ENCODE data around the gene CHD9.

CHD9 gene

DNA sequence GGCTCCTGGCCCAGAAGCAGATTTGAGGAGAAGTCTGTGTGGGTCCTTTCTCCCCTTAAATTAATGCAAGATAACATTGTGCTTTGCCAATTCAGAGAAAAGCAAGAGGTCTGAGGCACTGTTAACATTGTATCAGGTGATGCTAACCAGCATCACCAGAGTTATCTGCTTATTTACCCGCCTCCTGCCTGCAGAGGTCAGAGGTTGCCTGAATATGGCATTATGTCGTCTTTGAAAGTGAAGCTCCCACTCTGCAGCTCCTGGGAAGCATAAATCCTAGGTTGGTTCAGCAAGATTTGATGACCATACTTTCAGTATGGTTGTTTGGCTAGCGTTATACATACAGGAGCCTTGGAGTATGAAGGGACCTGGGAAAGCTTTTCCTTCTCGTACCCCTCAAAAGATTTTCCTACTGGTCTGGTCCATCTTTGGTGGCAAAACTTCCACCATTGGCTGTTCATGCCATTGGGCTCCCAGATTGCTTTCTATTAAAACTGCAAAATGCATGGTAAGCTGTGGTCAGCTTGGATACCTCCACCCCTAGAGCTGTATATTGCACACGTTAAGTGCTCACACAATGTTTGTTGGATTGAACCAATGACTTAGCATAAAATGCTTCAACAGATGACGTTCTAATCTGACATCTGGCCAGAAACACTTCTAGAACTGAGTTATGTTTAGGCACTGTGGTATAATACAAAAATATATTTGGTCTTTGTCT lies 24.1 kb downstream of the CHD9 start:
- no peak for DNase-seq

DNA sequence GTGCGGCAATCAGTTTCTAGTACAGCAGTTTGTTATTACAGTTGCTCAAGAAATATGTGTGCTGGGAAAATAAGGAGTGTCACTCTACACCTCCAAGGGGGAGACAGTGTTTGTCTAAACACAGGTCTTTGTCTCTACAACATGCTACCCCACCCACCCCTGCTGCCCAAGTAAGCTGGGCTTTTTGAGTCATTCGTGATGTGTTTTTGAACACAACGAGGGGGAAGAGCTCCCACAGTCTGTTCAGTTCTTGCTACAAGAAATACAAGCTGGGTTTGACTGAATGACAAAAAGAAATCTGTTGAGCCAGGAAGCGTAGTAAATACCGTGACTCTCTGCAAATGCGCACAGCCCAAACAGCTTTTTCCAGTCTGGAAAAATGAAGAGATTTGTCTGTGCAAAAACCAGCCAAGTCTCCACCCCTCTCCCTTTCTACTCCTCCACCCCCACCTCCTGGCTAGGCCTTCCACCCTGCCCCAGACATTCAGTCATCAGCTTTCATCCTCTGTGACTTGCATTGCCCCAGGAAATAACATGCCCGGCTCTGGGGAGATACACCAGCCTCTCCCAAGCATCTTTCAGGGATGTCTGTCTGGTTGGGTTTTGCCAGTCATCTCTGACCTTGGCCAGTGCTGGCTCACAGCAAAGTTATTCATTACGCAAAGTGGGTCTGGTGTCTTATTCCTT lies 25.7 kb downstream of the CHD9 start:
- peak; percentile 92 for DNase-seq

DNA sequence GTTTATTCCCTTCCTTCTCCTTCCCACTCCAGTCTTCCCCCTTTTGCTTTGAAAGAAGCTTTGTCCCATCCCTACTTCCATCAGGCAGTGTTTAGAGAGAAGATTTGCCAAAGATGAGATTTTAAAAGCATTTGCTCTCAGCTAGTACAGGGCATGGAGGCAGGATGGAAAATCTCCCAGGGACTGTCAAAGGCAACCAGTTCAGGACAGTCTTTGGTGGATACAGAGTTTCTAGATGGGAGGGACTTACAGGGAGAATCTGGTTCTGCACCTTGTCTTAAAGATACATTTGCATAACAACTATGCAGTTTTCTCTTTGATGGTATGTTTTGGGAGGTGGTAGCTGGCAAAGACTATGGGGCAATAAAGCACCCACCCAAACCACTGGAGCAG lies 26.2 kb downstream of the CHD9 start:
- no peak for DNase-seq

DNA sequence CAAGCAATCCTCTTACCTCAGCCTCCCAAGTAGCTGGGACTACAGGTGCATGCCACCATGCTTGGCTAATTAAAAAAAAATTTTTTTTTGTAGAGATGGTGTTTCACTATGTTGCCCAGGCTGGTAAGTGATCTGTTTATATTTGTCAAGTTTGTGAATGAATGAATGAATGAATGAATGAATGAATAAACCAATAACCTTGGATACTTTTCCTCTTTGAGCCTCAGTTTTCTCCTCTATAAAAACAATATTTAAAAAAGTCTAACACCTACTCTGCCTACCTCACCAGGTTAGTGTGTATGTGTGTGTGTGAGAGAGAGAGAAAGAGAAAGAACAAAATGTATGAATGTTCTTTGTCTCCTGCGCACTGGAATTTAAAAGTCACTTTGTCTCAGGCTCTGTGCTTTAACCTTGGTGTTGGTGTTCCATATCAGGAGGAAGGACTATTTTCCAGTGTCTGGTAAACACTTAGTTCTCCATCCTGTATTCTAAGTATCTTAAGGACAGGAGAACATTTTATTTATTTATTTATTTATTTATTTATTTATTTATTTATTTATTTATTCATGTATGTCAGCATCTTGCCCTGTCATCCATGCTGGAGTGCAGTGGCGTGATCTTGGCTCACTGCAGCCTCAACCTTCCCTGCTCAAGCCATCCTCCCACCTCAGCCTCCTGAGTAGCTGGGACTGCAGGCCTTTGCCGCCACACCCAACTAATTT lies 27.1 kb downstream of the CHD9 start:
- DNase-seq, result no peak

DNA sequence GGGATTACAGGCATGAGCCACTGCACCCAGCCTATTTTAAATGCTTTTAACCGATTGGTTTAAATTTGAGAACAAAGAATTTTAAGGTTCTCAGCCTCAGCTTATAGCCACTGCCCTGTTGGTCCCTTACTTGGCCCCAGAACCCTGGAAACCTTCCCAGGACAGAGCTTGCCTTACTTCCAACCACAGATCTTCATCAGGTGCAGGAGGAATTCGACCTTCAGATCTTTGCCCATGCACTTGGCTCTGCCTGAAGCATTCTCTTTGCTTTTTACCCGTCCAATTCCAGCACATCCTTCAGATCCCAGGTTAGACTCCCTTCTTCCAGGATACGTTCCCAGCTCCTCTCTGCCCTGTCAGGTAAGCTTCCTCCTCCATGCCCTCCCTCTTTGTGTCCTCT lies 27.7 kb downstream of the CHD9 start:
- DNase-seq, result no peak

DNA sequence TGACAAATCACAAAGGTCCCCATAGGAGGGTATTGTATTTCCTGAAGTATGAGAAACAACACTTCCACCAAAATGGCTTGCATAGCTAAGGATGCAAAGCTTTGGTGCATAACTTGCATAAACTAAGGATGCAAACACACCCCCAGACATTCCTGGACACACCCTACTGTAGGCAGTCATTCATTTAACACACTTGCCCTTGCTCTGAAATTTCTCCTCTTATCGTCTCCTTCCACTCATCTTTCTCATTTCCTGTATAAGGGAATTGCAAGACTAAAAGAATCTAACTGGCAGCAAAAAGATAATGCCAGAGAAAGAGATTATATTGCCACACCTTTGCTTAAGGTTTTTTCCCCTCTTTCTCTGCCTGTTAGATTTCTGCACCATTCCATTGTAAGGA lies 28.3 kb downstream of the CHD9 start:
- DNase-seq, result no peak

GRCh38 chr16:53084141-53084541 lies 29.4 kb downstream of the CHD9 start:
- no peak for DNase-seq

GRCh38 chr16:53084746-53085334 lies 30.0 kb downstream of the CHD9 start:
- DNase-seq, result no peak

GRCh38 chr16:53085369-53085843 lies 30.6 kb downstream of the CHD9 start:
- peak; percentile 36 for DNase-seq

DNA sequence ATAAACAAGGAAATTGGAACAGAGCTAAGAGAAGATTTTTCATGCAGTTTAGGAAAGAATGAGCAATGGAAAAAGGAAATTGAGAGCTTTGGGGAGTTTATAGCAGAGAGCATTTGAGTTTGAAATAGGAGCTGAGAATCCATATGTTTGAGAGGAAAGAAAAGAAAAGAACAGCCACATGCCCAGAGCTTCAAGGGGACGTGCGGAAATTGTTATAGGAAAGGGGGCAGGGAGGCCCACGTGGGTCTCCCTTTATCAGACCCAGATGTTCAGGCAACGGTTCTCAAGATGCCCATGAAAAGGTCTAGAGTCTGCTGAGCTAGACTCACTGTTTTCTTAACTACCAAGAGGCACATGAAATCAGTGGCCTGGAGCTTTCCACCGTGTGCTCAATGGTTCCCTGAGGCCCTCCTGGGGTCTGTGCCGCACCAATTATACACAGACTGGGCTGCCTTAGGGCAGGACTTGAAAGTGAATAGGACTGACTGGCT lies 31.2 kb downstream of the CHD9 start:
- DNase-seq, result peak; percentile 84

DNA sequence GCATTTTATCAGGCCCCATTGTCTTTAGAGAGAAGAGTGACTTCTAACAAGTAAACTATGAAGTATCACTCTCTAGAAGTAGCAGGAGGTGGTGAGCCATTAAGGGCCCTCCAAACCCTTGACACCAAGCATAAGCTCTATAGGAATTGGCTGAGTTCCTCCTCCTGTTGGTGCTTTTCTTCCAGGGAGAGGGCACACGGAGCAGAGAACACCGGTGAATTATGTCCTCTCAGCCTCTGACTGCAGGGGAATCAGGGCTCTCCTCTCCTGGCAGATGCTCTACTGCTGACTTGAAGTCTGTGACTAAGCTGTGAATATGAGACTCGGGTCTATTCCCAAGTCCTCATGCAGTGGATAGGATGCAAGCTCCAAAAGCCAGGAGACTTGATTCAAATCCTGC lies 32.3 kb downstream of the CHD9 start:
- DNase-seq, result no peak

- DNase-seq, result peak; percentile 79
Observed at GRCh38 chr16:53089434-53090285, 34.9 kb downstream of the CHD9 start.

- DNase-seq, result no peak
Observed at GRCh38 chr16:53090286-53090590, 35.4 kb downstream of the CHD9 start.

- DNase-seq, result peak; percentile 99
Observed at GRCh38 chr16:53090591-53091411, 36.0 kb downstream of the CHD9 start.

DNA sequence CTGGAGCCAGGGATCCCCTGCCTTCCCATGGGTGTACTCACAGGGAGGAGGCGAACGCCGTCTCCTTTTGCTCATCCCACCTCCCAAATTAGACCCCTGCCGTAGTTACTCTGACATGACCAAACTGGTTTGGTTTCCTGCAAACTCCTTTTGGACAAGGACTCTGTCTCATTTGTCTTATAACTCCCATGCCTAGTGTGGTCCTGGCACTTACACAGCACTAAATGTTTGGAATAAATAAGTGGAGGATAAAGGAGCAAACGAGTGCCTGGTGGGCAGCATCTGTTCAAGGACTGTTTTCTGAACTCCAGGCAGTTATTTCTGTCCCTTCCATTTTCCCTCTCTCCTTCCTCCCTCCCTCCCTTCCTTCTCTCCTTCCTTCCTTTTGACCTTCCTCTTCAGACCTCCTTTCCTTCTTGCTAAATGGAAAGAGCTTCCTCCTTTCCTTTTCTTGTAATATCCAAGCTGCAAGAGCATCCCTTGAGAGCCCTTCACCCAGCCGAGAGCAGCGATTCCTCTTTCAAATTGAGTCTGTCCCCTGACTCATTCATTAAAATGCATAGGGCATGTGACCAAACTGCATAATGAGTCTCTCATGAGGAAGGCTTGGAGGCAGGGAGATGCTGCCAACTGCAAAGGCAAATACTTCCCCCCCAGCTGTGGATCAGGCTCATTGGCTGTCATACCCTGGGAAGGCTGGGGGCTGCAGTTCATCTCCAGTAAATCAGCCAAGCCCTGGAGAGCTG lies 36.8 kb downstream of the CHD9 start:
- peak; percentile 90 for DNase-seq

- DNase-seq, result no peak
Observed at GRCh38 chr16:53092284-53092683, 37.5 kb downstream of the CHD9 start.

DNA sequence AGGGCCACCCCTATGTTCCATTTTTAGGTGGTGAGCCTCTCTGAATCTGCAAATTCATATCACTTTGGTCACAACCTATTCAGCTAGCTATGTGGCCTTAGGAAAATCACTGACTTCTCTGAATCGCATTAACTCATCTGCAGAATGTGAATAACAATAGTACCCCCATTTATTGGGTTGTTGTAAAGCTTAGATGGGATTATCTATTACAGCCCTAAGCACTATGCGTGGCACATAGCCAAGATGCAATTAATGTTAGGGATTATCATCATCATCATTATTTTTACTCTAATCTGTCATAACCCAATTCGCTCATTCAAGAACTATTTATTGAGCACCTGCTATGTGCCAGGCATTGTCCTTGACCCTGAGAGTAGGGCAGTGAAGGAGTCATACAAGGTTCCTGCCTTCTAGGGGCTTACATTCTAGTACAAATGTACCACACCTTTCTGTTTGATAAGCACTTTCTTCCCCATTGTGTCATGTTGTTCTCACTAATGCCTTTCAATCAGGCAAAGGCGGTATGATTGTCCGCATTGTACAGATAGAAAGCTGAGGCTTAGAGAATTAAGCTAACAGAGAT lies 38.5 kb downstream of the CHD9 start:
- DNase-seq, result no peak

- peak; percentile 47 for DNase-seq
Observed at GRCh38 chr16:53094013-53094630, 39.3 kb downstream of the CHD9 start.

DNA sequence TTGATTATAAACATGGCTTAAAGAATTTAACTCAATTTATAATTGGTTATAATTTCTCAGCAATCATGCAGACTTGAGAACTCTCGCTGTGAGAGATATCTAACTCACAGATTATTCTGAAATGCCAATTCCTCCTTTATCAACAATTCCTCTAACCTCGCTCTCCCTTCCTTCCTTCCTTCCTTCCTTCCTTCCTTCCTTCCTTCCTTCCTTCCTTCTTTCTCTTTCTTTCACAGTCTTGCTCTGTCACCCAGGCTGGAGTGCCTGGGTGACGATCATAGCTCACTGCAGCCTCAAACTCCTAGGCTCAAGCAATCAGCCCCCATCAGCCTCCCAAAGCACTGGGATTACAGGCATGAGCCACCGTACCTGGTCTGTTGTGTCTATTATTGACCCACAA lies 42.4 kb downstream of the CHD9 start:
- DNase-seq, result no peak
